Sigmoid colon (tissue), 4 donors: ENCODE measurements around the gene ECI1.

Experiments used
- POLR2AphosphoS5 ChIP-seq, 4 donors: sonication (generic); formaldehyde crosslinking; IDR thresholded peaks; one replicate each; pipeline ENCODE4 v1.6.1; 2017; ENCODE audit warnings: antibody characterized with exemption in 4 of 4
- TF ChIP-seq, protein P1 (sequence below), 4 experiments: fragments of 450-650 bp in 3 of 4; fragments of 200-600 bp in 1 of 4; IDR thresholded peaks; one replicate each; pipeline ENCODE4 v1.5.1; 2016 to 2019; ENCODE audit warnings: antibody characterized with exemption in 4 of 4, mild to moderate bottlenecking in 3 of 4, moderate library complexity in 2 of 4

DNA sequence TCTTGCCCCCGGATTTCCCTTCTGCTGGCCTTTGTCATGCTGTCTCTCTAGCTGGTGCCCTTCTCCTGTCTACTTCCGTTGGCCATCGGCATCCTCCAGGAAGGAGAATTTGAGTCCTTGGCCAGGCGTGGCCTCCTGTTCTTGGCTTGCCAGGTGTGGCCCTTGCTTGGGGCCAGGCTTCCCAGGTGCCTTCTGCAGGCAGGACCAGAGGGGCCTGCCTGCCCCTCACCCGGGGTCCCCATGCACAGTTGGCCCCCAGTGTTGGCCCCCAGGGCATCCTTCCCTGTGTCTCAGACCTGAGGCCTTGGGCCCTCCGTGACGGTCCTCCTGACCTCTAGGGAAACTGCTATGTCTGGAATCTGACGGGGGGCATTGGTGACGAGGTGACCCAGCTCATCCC, 43.5 kb downstream of the ECI1 start:
- TF ChIP-seq POLR2AphosphoS5 (IDR thresholded peaks at IDR 0.05) = no peak
- TF ChIP-seq, protein P1, sequence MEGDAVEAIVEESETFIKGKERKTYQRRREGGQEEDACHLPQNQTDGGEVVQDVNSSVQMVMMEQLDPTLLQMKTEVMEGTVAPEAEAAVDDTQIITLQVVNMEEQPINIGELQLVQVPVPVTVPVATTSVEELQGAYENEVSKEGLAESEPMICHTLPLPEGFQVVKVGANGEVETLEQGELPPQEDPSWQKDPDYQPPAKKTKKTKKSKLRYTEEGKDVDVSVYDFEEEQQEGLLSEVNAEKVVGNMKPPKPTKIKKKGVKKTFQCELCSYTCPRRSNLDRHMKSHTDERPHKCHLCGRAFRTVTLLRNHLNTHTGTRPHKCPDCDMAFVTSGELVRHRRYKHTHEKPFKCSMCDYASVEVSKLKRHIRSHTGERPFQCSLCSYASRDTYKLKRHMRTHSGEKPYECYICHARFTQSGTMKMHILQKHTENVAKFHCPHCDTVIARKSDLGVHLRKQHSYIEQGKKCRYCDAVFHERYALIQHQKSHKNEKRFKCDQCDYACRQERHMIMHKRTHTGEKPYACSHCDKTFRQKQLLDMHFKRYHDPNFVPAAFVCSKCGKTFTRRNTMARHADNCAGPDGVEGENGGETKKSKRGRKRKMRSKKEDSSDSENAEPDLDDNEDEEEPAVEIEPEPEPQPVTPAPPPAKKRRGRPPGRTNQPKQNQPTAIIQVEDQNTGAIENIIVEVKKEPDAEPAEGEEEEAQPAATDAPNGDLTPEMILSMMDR (IDR thresholded peaks at IDR 0.05) = no peak
